H1 (cell line): ENCODE data around the gene RPS6KL1. TPM values are rescaled to one million over a fixed set of nuclear protein-coding genes. Genes with fewer than 3 reads are reported as not detected.

Source experiments
- CTCF ChIA-PET: fragments of 300-600 bp; sonication (Branson Sonifier 250); formaldehyde crosslinking; loops from one replicate; lab custom pipeline; 2021; ENCODE audit not compliant: partially characterized antibody; lab: Charles Lee
- POLR2A ChIA-PET: fragments of 300-600 bp; sonication (Branson Sonifier 250); formaldehyde crosslinking; loops from one replicate; lab custom pipeline; 2021; ENCODE audit warnings: inconsistent platforms; ENCODE audit not compliant: partially characterized antibody; lab: Charles Lee
- DNase-seq, 2 experiments: peaks; one replicate each; pipeline versions ENCODE4 v3.0.0 to v3.0.0-alpha.2; 2010 to 2022; ENCODE audit warnings: low spot score in 2 of 2, low read depth in 1 of 2, mixed read lengths in 1 of 2
- FAIRE-seq: peaks from 2 replicates; lab custom pipeline; 2011; peaks lifted over from hg19 to GRCh38; lab: Jason Lieb, UNC
- H2AFZ ChIP-seq: 2 replicates; pipeline ENCODE4 v1.8.1; 2012; ENCODE audit warnings: low read length, inconsistent platforms
- H2AK5ac ChIP-seq: 2 replicates; pipeline ENCODE4 v1.6.1; 2013; ENCODE audit warnings: low read depth, low read length
- H2BK120ac ChIP-seq: replicated peaks from 2 replicates; pipeline ENCODE3; 2013; ENCODE audit warnings: low read depth, low read length, inconsistent platforms
- H2BK12ac ChIP-seq: 2 replicates; pipeline ENCODE4 v1.6.1; 2013; ENCODE audit warnings: low read depth, low read length
- H2BK15ac ChIP-seq: 2 replicates; pipeline ENCODE4 v1.6.1; 2013; ENCODE audit warnings: low read length
- H2BK20ac ChIP-seq: 2 replicates; pipeline ENCODE4 v1.6.1; 2013; ENCODE audit warnings: low read length
- H2BK5ac ChIP-seq: 2 replicates; pipeline ENCODE4 v1.6.1; 2013; ENCODE audit warnings: low read depth, low read length
- H3K14ac ChIP-seq: 2 replicates; pipeline ENCODE4 v1.6.1; 2013; ENCODE audit warnings: inconsistent platforms; ENCODE audit not compliant: insufficient read length
- H3K18ac ChIP-seq: 2 replicates; pipeline ENCODE4 v1.6.1; 2013; ENCODE audit warnings: low read length; ENCODE audit errors: extremely low read depth
- H3K23ac ChIP-seq: 2 replicates; pipeline ENCODE4 v1.6.1; 2013; ENCODE audit warnings: inconsistent platforms; ENCODE audit not compliant: insufficient read length
- H3K23me2 ChIP-seq: 2 replicates; pipeline ENCODE4 v1.6.1; 2013; ENCODE audit warnings: low read depth, low read length
- H3K27ac ChIP-seq: 2 replicates; pipeline ENCODE4 v1.6.1; 2011; ENCODE audit warnings: low read depth, low read length, inconsistent platforms
- H3K27me3 ChIP-seq, 4 experiments: replicated peaks in 1 of 4; 1 replicate in 1 of 4; 2 replicates in 3 of 4; pipeline versions ENCODE4 v1.6.1 to v1.8.1; 2011 to 2013; ENCODE audit warnings: low read length in 3 of 4, mild to moderate bottlenecking in 3 of 4, inconsistent platforms in 2 of 4, mixed read lengths in 2 of 4, moderate library complexity in 1 of 4; ENCODE audit not compliant: control insufficient read depth in 3 of 4, insufficient read depth in 3 of 4; ENCODE audit errors: extremely low read depth in 1 of 4
- H3K36me3 ChIP-seq, 4 experiments: 2 replicates each; pipeline versions ENCODE4 v1.6.1 to v1.8.1; 2011 to 2013; ENCODE audit warnings: mild to moderate bottlenecking in 4 of 4, low read length in 3 of 4, moderate library complexity in 2 of 4, control low read depth in 1 of 4, inconsistent platforms in 1 of 4; ENCODE audit not compliant: insufficient read depth in 4 of 4, control insufficient read depth in 2 of 4
- H3K4ac ChIP-seq: replicated peaks from 2 replicates; pipeline ENCODE3; 2013; ENCODE audit warnings: low read length, low read depth, mixed read lengths, inconsistent platforms; ENCODE audit not compliant: insufficient read length
- H3K4me1 ChIP-seq, 4 experiments: replicated peaks in 1 of 4; 1 replicate in 1 of 4; 2 replicates in 3 of 4; pipeline versions ENCODE4 v1.6.1 to v1.8.1; 2011 to 2013; ENCODE audit warnings: low read length in 3 of 4, inconsistent platforms in 2 of 4, mixed read lengths in 1 of 4; ENCODE audit not compliant: insufficient read depth in 4 of 4, control insufficient read depth in 3 of 4
- H3K4me2 ChIP-seq, 2 experiments: 2 replicates each; pipeline versions ENCODE4 v1.6.1 to v1.8.1; 2011 to 2013; ENCODE audit warnings: low read depth in 2 of 2, low read length in 2 of 2, control low read depth in 1 of 2, inconsistent platforms in 1 of 2, mild to moderate bottlenecking in 1 of 2; ENCODE audit not compliant: insufficient read depth in 1 of 2
- H3K4me3 ChIP-seq, 4 experiments: fragments of 200-600, 300-600 bp in 1 of 4; sonication (generic), shearing (Covaris generic), sonication (Bioruptor Twin) in 1 of 4; 2 replicates each; pipeline versions ENCODE4 v1.5.1 to v1.8.1; 2011 to 2016; ENCODE audit warnings: low read length in 4 of 4, low read depth in 3 of 4, control low read depth in 2 of 4, inconsistent platforms in 2 of 4, mild to moderate bottlenecking in 2 of 4, mixed read lengths in 1 of 4, moderate library complexity in 1 of 4; ENCODE audit not compliant: insufficient read depth in 2 of 4; ENCODE audit errors: extremely low read depth in 1 of 4
- H3K56ac ChIP-seq: replicated peaks from 2 replicates; pipeline ENCODE3; 2013; ENCODE audit warnings: low read depth, mild to moderate bottlenecking, mixed read lengths, low read length, inconsistent platforms; ENCODE audit not compliant: insufficient read length
- H3K79me1 ChIP-seq: 2 replicates; pipeline ENCODE4 v1.6.1; 2013; ENCODE audit warnings: low read depth, low read length, control low read depth
- H3K79me2 ChIP-seq, 2 experiments: 2 replicates each; pipeline versions ENCODE4 v1.6.1 to v1.8.1; 2012 to 2013; ENCODE audit warnings: low read length in 2 of 2, mild to moderate bottlenecking in 2 of 2, inconsistent platforms in 1 of 2; ENCODE audit not compliant: insufficient read depth in 2 of 2, control insufficient read depth in 1 of 2
- H3K9ac ChIP-seq, 4 experiments: replicated peaks in 1 of 4; 1 replicate in 1 of 4; 2 replicates in 3 of 4; pipeline versions ENCODE4 v1.6.1 to v1.8.1; 2011 to 2013; ENCODE audit warnings: low read depth in 3 of 4, low read length in 3 of 4, control low read depth in 2 of 4, mild to moderate bottlenecking in 2 of 4, moderate library complexity in 2 of 4, inconsistent platforms in 1 of 4; ENCODE audit errors: extremely low read depth in 1 of 4
- H3K9me3 ChIP-seq, 2 experiments: 2 replicates each; pipeline versions ENCODE4 v1.6.1 to v1.8.1; 2012 to 2013; ENCODE audit warnings: mild to moderate bottlenecking in 2 of 2, moderate library complexity in 2 of 2, control low read depth in 1 of 2, inconsistent platforms in 1 of 2, low read depth in 1 of 2, low read length in 1 of 2, mixed read lengths in 1 of 2; ENCODE audit not compliant: insufficient read depth in 2 of 2
- H4K20me1 ChIP-seq, 2 experiments: replicated peaks in 1 of 2; 2 replicates each; pipeline versions ENCODE3 to v1.8.1; 2011 to 2013; ENCODE audit warnings: inconsistent platforms in 2 of 2, low read length in 2 of 2, mild to moderate bottlenecking in 1 of 2; ENCODE audit not compliant: insufficient read depth in 2 of 2, control insufficient read depth in 1 of 2
- H4K5ac ChIP-seq: 2 replicates; pipeline ENCODE4 v1.6.1; 2013; ENCODE audit warnings: low read length, low read depth, mixed read lengths, inconsistent platforms; ENCODE audit not compliant: insufficient read length
- H4K8ac ChIP-seq: 2 replicates; pipeline ENCODE4 v1.8.0; 2013; ENCODE audit warnings: mild to moderate bottlenecking, moderate library complexity, low read length, inconsistent platforms; ENCODE audit not compliant: insufficient read depth; ENCODE audit errors: extremely low read depth
- H4K91ac ChIP-seq: replicated peaks from 2 replicates; pipeline ENCODE3; 2013; ENCODE audit warnings: low read length, mixed read lengths, inconsistent platforms; ENCODE audit not compliant: insufficient read length
- BCL11A ChIP-seq, 2 experiments: IDR thresholded peaks; one replicate each; pipeline ENCODE4 v1.6.1; 2011; ENCODE audit warnings: low read depth in 2 of 2, low read length in 2 of 2, mild to moderate bottlenecking in 2 of 2
- BRCA1 ChIP-seq: IDR thresholded peaks from 2 replicates; pipeline ENCODE4 v1.6.1; 2012; ENCODE audit warnings: low read depth, low read length, improper control_type of control experiment
- CEBPB ChIP-seq: IDR thresholded peaks from 2 replicates; pipeline ENCODE4 v1.6.1; 2012; ENCODE audit warnings: low read depth, low read length
- POLR2A ChIP-seq, 2 experiments: IDR thresholded peaks; 1 replicate in 1 of 2; 2 replicates in 1 of 2; pipeline ENCODE4 v1.6.1; 2011; ENCODE audit warnings: low read depth in 2 of 2, low read length in 2 of 2, mild to moderate bottlenecking in 2 of 2; ENCODE audit errors: control extremely low read depth in 1 of 2
- RFX5 ChIP-seq: IDR thresholded peaks from 2 replicates; pipeline ENCODE4 v1.6.1; 2011; ENCODE audit warnings: low read depth, low read length, improper control_type of control experiment, borderline replicate concordance
- TAF7 ChIP-seq: optimal IDR thresholded peaks from 2 replicates; pipeline ENCODE3; 2011; ENCODE audit warnings: low read depth, mild to moderate bottlenecking, inconsistent platforms, low read length, moderate library complexity, borderline replicate concordance
- WGBS, 2 experiments: shearing (Covaris generic) in 1 of 2; methylation state at CpG; one replicate each; pipeline versions ENCODE4 v1.1.6 to v1.1.7; 2013 to 2015; ENCODE audit warnings: low lambda C conversion rate in 2 of 2, mixed read lengths in 2 of 2, inconsistent platforms in 1 of 2, low coverage in 1 of 2, missing lambda C conversion rate in 1 of 2; ENCODE audit not compliant: insufficient replicate concordance in 2 of 2, insufficient coverage in 1 of 2, insufficient read length in 1 of 2; ENCODE audit errors: extremely low coverage in 1 of 2, missing lambda C conversion rate in 1 of 2; 5-methylcytosine and 5-hydroxymethylcytosine counted together
- polyA plus RNA-seq, 7 experiments: library from polyadenylated mRNA; depleted of rRNA in 3 of 7; stranded (reverse) in 5 of 7; unstranded in 2 of 7; fragments of >200 nt in 5 of 7; fragments of 200-250 nt in 2 of 7; gene quantifications; 1 replicate in 5 of 7; 2 replicates in 1 of 7; 4 replicates in 1 of 7; pipeline versions ENCODE4 v1.2.1 to v1.2.3, GENCODE V29; 2011 to 2013; ENCODE audit warnings: missing spikeins in 2 of 7, mixed read lengths in 2 of 7
- total RNA-seq: library from RNA; stranded (reverse); fragmentation: NEBNext Ultra II Directional; extraction: Animal tissue kit (Norgen Biotek cat#: 25700); gene quantifications from 2 replicates; pipeline ENCODE4 v1.2.1, GENCODE V29; 2021
- TF ChIP-seq, protein P1 (sequence below): IDR thresholded peaks from 2 replicates; pipeline ENCODE4 v1.6.1; 2011; ENCODE audit warnings: low read length, improper control_type of control experiment

Gene RPS6KL1
- total and polyA plus RNA-seq, 2 of the 8 experiments (the other 6 are each of a cell fraction or from before 2014, with no cell fraction given): 9.8 to 13.8 TPM

DNA sequence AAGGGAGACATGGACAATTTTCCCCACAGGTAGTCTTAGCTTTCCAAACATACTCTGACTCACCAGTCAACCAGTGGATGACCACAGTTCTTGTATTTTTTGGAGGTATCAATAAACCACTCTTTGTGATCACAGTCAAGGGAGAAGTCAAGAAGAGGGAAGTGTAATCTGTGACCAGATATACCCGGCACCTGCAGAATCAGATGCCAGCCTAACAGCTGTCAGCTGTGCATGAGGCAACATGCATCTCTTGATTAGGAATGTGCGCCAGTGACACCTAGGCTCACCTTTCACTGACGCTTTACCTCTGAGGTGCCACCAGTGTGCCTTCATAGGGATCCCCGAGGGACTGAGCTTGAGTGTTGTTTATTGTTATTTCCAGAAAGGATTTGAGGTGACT is 67.1 kb downstream of the RPS6KL1 start:
- Histone ChIP-seq H2BK120ac (no peak overlapping the region), H3K4me3 (no peak overlapping the region), H2BK20ac (no peak overlapping the region), H3K79me1 (no peaks in the 10 kb centered on the region), H3K4me1 (no peaks in the 10 kb centered on the region), H3K23me2 (no peaks in the 10 kb centered on the region; the same call in 1 of the 2 replicates), H3K23ac (no peak overlapping the region), H2BK12ac (no peak overlapping the region), H2AK5ac (no peak overlapping the region), H3K27ac (no peak overlapping the region), H4K8ac (no peak overlapping the region; the same call in 1 of the 2 replicates), H3K4ac (no peak overlapping the region), H3K4me2 (no peak overlapping the region), H3K18ac (no peak overlapping the region), H2BK5ac (no peak overlapping the region), H3K36me3 (no peaks in the 10 kb centered on the region), H4K91ac (no peak overlapping the region), H3K9me3 (no peaks in the 10 kb centered on the region), H3K56ac (no peak overlapping the region), H3K9ac (no peak overlapping the region), H2AFZ (no peak overlapping the region), H4K5ac (no peak overlapping the region), H3K79me2 (no peaks in the 10 kb centered on the region), H3K14ac (no peak overlapping the region), H3K27me3 (no peaks in the 10 kb centered on the region), H4K20me1 (no peaks in the 10 kb centered on the region), H2BK15ac (no peak overlapping the region)
- CTCF ChIA-PET: interaction anchor here (0.6 to 18.3 kb wide), 9 partner anchors 9 to 442 kb away, joined by 3 to 509 read pairs (median 5); partner anchors contain the start of genes DLST and PROX2
- DNase-seq (no peak), FAIRE-seq (no peak)
- POLR2A ChIA-PET: interaction anchor here (0.8 to 8.6 kb wide), 3 partner anchors 16 to 50 kb away, joined by 3 to 80 read pairs (median 7); partner anchors contain the start of gene DLST
- no peak for TF ChIP-seq BRCA1
- TF ChIP-seq, protein P1, sequence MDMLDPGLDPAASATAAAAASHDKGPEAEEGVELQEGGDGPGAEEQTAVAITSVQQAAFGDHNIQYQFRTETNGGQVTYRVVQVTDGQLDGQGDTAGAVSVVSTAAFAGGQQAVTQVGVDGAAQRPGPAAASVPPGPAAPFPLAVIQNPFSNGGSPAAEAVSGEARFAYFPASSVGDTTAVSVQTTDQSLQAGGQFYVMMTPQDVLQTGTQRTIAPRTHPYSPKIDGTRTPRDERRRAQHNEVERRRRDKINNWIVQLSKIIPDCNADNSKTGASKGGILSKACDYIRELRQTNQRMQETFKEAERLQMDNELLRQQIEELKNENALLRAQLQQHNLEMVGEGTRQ: no peak
- no peak for TF ChIP-seq POLR2A (IDR thresholded peaks at IDR 0.05; ENCODE audit: control extremely low read depth in 1 of 2, low read depth in 2 of 2, low read length in 2 of 2)
- TF ChIP-seq RFX5: no peak
- no peak for TF ChIP-seq BCL11A (IDR thresholded peaks at IDR 0.05; ENCODE audit: low read depth in 2 of 2, low read length in 2 of 2)
- TF ChIP-seq TAF7: no peak
- no peak for TF ChIP-seq CEBPB
- WGBS, 2 experiments: 81% methylated on average over 4 of the region's 4 CpGs; no CpG with 5 or more reads in 1 of the 2 experiments
